SH-SY5Y (cell line): Measurements from ENCODE around the gene CELF2.

Experiments
- GATA2 ChIP-seq: IDR thresholded peaks from 2 replicates; pipeline ENCODE4 v1.6.1; 2011; ENCODE audit warnings: mild to moderate bottlenecking, low read depth, low read length
- GATA3 ChIP-seq: IDR thresholded peaks from 2 replicates; pipeline ENCODE4 v1.6.1; 2011; ENCODE audit warnings: low read depth, mild to moderate bottlenecking, low read length, moderate library complexity

Gene CELF2

GRCh38 chr10:11017570-11018431 lies at the start of gene CELF2:
Gene CELF2, plus strand, starts transcription at chr10:11017872. Its CDS starts 218 bp downstream, at chr10:11018090.
- no peak for TF ChIP-seq GATA2
- TF ChIP-seq GATA3 = no peak

- TF ChIP-seq GATA3 (no peak), GATA2 (no peak)
Observed at GRCh38 chr10:10968257-10968588, 49.4 kb upstream of the CELF2 start.

GRCh38 chr10:10973310-10973709 lies 44.4 kb upstream of the CELF2 start:
- TF ChIP-seq GATA2 (no peak), GATA3 (no peak)

- TF ChIP-seq GATA2 (no peak), GATA3 (no peak)
Observed at GRCh38 chr10:10975647-10976046, 42.0 kb upstream of the CELF2 start.

GRCh38 chr10:10976652-10977051 lies 41.0 kb upstream of the CELF2 start:
- no peak for TF ChIP-seq GATA2
- TF ChIP-seq GATA3 = no peak

- TF ChIP-seq GATA3 = no peak
- TF ChIP-seq GATA2 = no peak
Observed at GRCh38 chr10:10977226-10977956, 40.3 kb upstream of the CELF2 start.

- no peak for TF ChIP-seq GATA2
- no peak for TF ChIP-seq GATA3
Observed at GRCh38 chr10:10977978-10978377, 39.7 kb upstream of the CELF2 start.

- TF ChIP-seq GATA2 = no peak
- no peak for TF ChIP-seq GATA3
Observed at GRCh38 chr10:10985361-10985760, 32.3 kb upstream of the CELF2 start.

- TF ChIP-seq GATA3 (no peak), GATA2 (no peak)
Observed at GRCh38 chr10:10986606-10987005, 31.1 kb upstream of the CELF2 start.

GRCh38 chr10:10987111-10987510 lies 30.6 kb upstream of the CELF2 start:
- TF ChIP-seq GATA3 (no peak), GATA2 (no peak)

- TF ChIP-seq GATA3 = no peak
- no peak for TF ChIP-seq GATA2
Observed at GRCh38 chr10:10989669-10990068, 28.0 kb upstream of the CELF2 start.

GRCh38 chr10:10991144-10991543 lies 26.5 kb upstream of the CELF2 start:
- TF ChIP-seq GATA2 = no peak

GRCh38 chr10:10992072-10992471 lies 25.6 kb upstream of the CELF2 start:
- no peak for TF ChIP-seq GATA3
- TF ChIP-seq GATA2 = no peak

- TF ChIP-seq GATA2 = no peak
Observed at GRCh38 chr10:10992961-10993714, 24.5 kb upstream of the CELF2 start.
